HepG2 (cell line): ENCODE measurements around the gene LAPTM4A. TPM values are rescaled to one million over a fixed set of nuclear protein-coding genes. Genes with fewer than 3 reads are reported as not detected.

Experiments used
- EHMT2 ChIP-seq: fragments of 200-600 bp; sonication (generic); IDR thresholded peaks from 2 replicates; pipeline ENCODE4 v1.7.0; 2017; ENCODE audit warnings: antibody characterized with exemption, low read depth, low read length, borderline replicate concordance
- HDAC6 ChIP-seq: fragments of 200-600 bp; sonication (generic); IDR thresholded peaks from 2 replicates; pipeline ENCODE4 v1.7.0; 2017; ENCODE audit warnings: mild to moderate bottlenecking, antibody characterized with exemption, low read length, low read depth
- MZF1 ChIP-seq: sonication (generic); formaldehyde crosslinking; IDR thresholded peaks from 2 replicates; pipeline ENCODE4 v1.8.1; 2023; ENCODE audit warnings: mild to moderate bottlenecking, missing genetic modification reagents, borderline replicate concordance
- POLR2G ChIP-seq: fragments of 200-400 bp; formaldehyde crosslinking; IDR thresholded peaks from 2 replicates; pipeline ENCODE4 v1.6.1; 2018; ENCODE audit warnings: mild to moderate bottlenecking, low read depth, low read length, moderate library complexity
- RBAK ChIP-seq: sonication (generic); formaldehyde crosslinking; IDR thresholded peaks from 2 replicates; pipeline ENCODE4 v1.5.1; 2020; ENCODE audit warnings: mild to moderate bottlenecking, missing genetic modification reagents
- YEATS4 ChIP-seq: sonication (generic); formaldehyde crosslinking; IDR thresholded peaks from 2 replicates; pipeline ENCODE4 v1.4.0; 2020; ENCODE audit warnings: missing genetic modification reagents, borderline replicate concordance
- ZNF841 ChIP-seq: sonication (generic); formaldehyde crosslinking; IDR thresholded peaks from 2 replicates; pipeline ENCODE4 v1.8.1; 2023; ENCODE audit warnings: missing genetic modification reagents, borderline replicate concordance
- ZNF883 ChIP-seq: sonication (generic); formaldehyde crosslinking; IDR thresholded peaks from 2 replicates; pipeline ENCODE4 v1.5.1; 2020; ENCODE audit warnings: mild to moderate bottlenecking, missing genetic modification reagents; ENCODE audit errors: not compliant biosample characterization
- polyA plus RNA-seq, 8 experiments: library from polyadenylated mRNA; depleted of rRNA in 3 of 8; stranded (reverse) in 7 of 8; unstranded in 1 of 8; fragments of >200 nt; fragmentation: Illumina TruSeq in 4 of 8; extraction: Trizol in 4 of 8; gene quantifications; 2 replicates each; pipeline versions ENCODE4 v1.2.1 to v1.2.3, GENCODE V29; 2011 to 2016; ENCODE audit warnings: low read depth in 4 of 8, missing spikeins in 1 of 8, mixed read lengths in 1 of 8; ENCODE audit not compliant: insufficient read depth in 1 of 8
- total RNA-seq, 5 experiments: library from RNA; depleted of rRNA; stranded (reverse); fragments of >200 nt; fragmentation: Illumina TruSeq; extraction: Trizol; gene quantifications; 2 replicates each; pipeline ENCODE4 v1.2.3, GENCODE V29; 2016; ENCODE audit warnings: low read depth in 1 of 5
- TF ChIP-seq, protein P1 (sequence below): sonication (generic); formaldehyde crosslinking; IDR thresholded peaks from 2 replicates; pipeline ENCODE4 v1.5.1; 2020; ENCODE audit warnings: missing genetic modification reagents, mild to moderate bottlenecking, borderline replicate concordance
- TF ChIP-seq, protein P2 (sequence below): sonication (generic); formaldehyde crosslinking; IDR thresholded peaks from 2 replicates; pipeline ENCODE4 v1.5.0; 2020; ENCODE audit warnings: mild to moderate bottlenecking, missing genetic modification reagents
- TF ChIP-seq, protein P3 (sequence below): sonication (generic); formaldehyde crosslinking; IDR thresholded peaks from 2 replicates; pipeline ENCODE4 v1.8.0; 2022; ENCODE audit warnings: missing genetic modification reagents, mild to moderate bottlenecking, borderline replicate concordance
- TF ChIP-seq, protein P4 (sequence below): sonication (generic); formaldehyde crosslinking; IDR thresholded peaks from 2 replicates; pipeline ENCODE4 v1.4.0; 2020; ENCODE audit warnings: missing genetic modification reagents, borderline replicate concordance
- TF ChIP-seq, protein P5 (sequence below): sonication (generic); formaldehyde crosslinking; IDR thresholded peaks from 2 replicates; pipeline ENCODE4 v1.9.0; 2021; ENCODE audit warnings: missing genetic modification reagents, borderline replicate concordance

Gene LAPTM4A
- total and polyA plus RNA-seq, 2 of the 13 experiments (the other 11 are each of a cell fraction or from before 2014, with no cell fraction given) = 116 to 558 TPM

DNA sequence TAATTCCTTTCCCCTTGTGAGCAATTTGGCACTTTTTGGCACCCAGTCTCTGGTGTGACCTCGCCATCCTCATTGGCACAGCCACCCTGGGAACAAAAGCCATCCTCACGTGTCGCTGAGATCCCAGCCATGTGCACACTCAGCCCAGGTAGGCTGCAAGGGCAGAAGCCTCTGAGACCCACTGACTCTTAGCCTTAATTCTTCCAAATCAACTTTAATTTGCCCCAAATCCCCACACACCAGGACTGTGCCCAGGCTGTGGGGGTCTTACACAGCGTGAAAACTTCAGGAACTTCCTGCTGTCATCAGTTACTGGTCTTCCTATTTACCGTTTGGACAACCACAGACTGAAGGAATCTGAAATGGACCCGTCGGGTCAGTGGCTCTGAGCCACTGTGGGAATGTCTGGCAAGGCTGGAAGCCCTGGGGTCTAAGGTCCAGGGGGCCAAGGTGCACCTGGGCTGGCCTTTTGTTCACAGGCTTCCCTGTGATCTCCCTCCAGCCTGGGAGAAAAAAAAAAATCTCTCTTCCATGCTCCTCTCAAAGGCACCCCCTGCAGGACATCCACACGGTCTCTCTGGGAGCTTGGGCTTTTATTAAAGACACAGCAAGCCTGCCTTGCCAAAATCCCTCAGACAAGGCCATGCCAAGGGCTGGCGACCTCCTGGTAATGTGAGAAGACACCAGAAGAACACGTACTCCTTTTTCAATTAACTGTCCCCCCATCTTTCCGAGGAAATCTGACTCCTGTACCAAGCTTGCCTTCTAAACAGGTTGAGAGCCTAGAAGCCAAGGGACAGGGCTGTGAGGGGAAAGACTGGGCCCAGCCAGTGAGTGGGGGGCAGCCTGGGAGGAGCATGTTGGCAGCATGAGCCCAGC lies 42.1 kb upstream of the LAPTM4A start (continued):
- TF ChIP-seq, protein P1, sequence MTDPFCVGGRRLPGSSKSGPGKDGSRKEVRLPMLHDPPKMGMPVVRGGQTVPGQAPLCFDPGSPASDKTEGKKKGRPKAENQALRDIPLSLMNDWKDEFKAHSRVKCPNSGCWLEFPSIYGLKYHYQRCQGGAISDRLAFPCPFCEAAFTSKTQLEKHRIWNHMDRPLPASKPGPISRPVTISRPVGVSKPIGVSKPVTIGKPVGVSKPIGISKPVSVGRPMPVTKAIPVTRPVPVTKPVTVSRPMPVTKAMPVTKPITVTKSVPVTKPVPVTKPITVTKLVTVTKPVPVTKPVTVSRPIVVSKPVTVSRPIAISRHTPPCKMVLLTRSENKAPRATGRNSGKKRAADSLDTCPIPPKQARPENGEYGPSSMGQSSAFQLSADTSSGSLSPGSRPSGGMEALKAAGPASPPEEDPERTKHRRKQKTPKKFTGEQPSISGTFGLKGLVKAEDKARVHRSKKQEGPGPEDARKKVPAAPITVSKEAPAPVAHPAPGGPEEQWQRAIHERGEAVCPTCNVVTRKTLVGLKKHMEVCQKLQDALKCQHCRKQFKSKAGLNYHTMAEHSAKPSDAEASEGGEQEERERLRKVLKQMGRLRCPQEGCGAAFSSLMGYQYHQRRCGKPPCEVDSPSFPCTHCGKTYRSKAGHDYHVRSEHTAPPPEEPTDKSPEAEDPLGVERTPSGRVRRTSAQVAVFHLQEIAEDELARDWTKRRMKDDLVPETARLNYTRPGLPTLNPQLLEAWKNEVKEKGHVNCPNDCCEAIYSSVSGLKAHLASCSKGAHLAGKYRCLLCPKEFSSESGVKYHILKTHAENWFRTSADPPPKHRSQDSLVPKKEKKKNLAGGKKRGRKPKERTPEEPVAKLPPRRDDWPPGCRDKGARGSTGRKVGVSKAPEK = no peak
- TF ChIP-seq, protein P2, sequence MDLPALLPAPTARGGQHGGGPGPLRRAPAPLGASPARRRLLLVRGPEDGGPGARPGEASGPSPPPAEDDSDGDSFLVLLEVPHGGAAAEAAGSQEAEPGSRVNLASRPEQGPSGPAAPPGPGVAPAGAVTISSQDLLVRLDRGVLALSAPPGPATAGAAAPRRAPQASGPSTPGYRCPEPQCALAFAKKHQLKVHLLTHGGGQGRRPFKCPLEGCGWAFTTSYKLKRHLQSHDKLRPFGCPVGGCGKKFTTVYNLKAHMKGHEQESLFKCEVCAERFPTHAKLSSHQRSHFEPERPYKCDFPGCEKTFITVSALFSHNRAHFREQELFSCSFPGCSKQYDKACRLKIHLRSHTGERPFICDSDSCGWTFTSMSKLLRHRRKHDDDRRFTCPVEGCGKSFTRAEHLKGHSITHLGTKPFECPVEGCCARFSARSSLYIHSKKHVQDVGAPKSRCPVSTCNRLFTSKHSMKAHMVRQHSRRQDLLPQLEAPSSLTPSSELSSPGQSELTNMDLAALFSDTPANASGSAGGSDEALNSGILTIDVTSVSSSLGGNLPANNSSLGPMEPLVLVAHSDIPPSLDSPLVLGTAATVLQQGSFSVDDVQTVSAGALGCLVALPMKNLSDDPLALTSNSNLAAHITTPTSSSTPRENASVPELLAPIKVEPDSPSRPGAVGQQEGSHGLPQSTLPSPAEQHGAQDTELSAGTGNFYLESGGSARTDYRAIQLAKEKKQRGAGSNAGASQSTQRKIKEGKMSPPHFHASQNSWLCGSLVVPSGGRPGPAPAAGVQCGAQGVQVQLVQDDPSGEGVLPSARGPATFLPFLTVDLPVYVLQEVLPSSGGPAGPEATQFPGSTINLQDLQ = no peak; the same call in 1 of the 2 replicates
- TF ChIP-seq POLR2G (no peak), EHMT2 (no peak), ZNF841 (CRISPR knock-in tag) (no peak), HDAC6 (no peak), YEATS4 (CRISPR knock-in tag) (peak; percentile 58; the same call in 1 of the 2 replicates), ZNF883 (CRISPR knock-in tag) (peak; percentile 38), MZF1 (CRISPR knock-in tag) (no peak), RBAK (CRISPR knock-in tag) (no peak)
- TF ChIP-seq, protein P3, sequence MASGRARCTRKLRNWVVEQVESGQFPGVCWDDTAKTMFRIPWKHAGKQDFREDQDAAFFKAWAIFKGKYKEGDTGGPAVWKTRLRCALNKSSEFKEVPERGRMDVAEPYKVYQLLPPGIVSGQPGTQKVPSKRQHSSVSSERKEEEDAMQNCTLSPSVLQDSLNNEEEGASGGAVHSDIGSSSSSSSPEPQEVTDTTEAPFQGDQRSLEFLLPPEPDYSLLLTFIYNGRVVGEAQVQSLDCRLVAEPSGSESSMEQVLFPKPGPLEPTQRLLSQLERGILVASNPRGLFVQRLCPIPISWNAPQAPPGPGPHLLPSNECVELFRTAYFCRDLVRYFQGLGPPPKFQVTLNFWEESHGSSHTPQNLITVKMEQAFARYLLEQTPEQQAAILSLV (CRISPR knock-in tag) = no peak
- TF ChIP-seq, protein P4, sequence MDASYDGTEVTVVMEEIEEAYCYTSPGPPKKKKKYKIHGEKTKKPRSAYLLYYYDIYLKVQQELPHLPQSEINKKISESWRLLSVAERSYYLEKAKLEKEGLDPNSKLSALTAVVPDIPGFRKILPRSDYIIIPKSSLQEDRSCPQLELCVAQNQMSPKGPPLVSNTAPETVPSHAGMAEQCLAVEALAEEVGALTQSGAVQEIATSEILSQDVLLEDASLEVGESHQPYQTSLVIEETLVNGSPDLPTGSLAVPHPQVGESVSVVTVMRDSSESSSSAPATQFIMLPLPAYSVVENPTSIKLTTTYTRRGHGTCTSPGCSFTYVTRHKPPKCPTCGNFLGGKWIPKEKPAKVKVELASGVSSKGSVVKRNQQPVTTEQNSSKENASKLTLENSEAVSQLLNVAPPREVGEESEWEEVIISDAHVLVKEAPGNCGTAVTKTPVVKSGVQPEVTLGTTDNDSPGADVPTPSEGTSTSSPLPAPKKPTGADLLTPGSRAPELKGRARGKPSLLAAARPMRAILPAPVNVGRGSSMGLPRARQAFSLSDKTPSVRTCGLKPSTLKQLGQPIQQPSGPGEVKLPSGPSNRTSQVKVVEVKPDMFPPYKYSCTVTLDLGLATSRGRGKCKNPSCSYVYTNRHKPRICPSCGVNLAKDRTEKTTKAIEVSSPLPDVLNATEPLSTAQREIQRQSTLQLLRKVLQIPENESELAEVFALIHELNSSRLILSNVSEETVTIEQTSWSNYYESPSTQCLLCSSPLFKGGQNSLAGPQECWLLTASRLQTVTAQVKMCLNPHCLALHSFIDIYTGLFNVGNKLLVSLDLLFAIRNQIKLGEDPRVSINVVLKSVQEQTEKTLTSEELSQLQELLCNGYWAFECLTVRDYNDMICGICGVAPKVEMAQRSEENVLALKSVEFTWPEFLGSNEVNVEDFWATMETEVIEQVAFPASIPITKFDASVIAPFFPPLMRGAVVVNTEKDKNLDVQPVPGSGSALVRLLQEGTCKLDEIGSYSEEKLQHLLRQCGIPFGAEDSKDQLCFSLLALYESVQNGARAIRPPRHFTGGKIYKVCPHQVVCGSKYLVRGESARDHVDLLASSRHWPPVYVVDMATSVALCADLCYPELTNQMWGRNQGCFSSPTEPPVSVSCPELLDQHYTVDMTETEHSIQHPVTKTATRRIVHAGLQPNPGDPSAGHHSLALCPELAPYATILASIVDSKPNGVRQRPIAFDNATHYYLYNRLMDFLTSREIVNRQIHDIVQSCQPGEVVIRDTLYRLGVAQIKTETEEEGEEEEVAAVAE (CRISPR knock-in tag) = no peak
- TF ChIP-seq, protein P5, sequence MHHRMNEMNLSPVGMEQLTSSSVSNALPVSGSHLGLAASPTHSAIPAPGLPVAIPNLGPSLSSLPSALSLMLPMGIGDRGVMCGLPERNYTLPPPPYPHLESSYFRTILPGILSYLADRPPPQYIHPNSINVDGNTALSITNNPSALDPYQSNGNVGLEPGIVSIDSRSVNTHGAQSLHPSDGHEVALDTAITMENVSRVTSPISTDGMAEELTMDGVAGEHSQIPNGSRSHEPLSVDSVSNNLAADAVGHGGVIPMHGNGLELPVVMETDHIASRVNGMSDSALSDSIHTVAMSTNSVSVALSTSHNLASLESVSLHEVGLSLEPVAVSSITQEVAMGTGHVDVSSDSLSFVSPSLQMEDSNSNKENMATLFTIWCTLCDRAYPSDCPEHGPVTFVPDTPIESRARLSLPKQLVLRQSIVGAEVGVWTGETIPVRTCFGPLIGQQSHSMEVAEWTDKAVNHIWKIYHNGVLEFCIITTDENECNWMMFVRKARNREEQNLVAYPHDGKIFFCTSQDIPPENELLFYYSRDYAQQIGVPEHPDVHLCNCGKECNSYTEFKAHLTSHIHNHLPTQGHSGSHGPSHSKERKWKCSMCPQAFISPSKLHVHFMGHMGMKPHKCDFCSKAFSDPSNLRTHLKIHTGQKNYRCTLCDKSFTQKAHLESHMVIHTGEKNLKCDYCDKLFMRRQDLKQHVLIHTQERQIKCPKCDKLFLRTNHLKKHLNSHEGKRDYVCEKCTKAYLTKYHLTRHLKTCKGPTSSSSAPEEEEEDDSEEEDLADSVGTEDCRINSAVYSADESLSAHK (CRISPR knock-in tag) = no peak
